Pancreas (tissue), 10 donors: ENCODE measurements around the gene BDP1. TPM values are rescaled to one million over a fixed set of nuclear protein-coding genes. Genes with fewer than 3 reads are reported as not detected.

Experiments
- ATAC-seq, 4 donors: fragments of 200-7000 bp; cut with Tn5 transposase; one replicate each; pipeline versions ENCODE4 v1.8.0 to v1.9.1; 2020; ENCODE audit warnings: mild to moderate bottlenecking in 4 of 4, moderate library complexity in 4 of 4
- DNase-seq, 6 donors: peaks; one replicate each; pipeline ENCODE4 v3.0.0-alpha.2; 2020
- FAIRE-seq: peaks from 2 replicates; lab custom pipeline; 2012; peaks lifted over from hg19 to GRCh38; lab: Jason Lieb, UNC
- H3K27ac ChIP-seq, 4 donors: fragments of 200-600 bp; sonication (generic); 1 replicate in 3 of 4; 2 replicates in 1 of 4; pipeline versions ENCODE4 v1.5.0 to v1.8.0; 2020
- H3K27me3 ChIP-seq, 4 donors: fragments of 200-600 bp; one replicate each; pipeline ENCODE4 v1.8.0; 2021
- H3K36me3 ChIP-seq, 3 donors: fragments of 200-600 bp; sonication (generic) in 1 of 3; one replicate each; pipeline versions ENCODE4 v1.5.0 to v1.8.0; 2020 to 2021
- H3K4me1 ChIP-seq, 3 donors: fragments of 200-600 bp; one replicate each; pipeline ENCODE4 v1.8.0; 2021
- H3K4me3 ChIP-seq, 4 donors: fragments of 200-600 bp; sonication (generic) in 2 of 4; one replicate each; pipeline versions ENCODE4 v1.5.0 to v1.8.0; 2020 to 2021
- H3K9me3 ChIP-seq, 4 donors: fragments of 200-600 bp; one replicate each; pipeline ENCODE4 v1.8.0; 2021
- CTCF ChIP-seq, 4 donors: fragments of 200-600 bp; sonication (generic) in 3 of 4; IDR thresholded peaks; one replicate each; pipeline versions ENCODE4 v1.5.0 to v1.8.0; 2021; ENCODE audit warnings: antibody characterized with exemption in 4 of 4
- WGBS, 2 donors: extraction: QIAGEN DNeasy Blood & Tissue Kit; methylation state at CpG; one replicate each; pipeline ENCODE4 v1.1.7; 2013; 5-methylcytosine and 5-hydroxymethylcytosine counted together
- intact Hi-C, 3 donors: fragments of 100-400 bp; cut with DNase I; formaldehyde crosslinking; loops; one replicate each; pipeline versions ENCODE4 v1.11.1 to v1.14.2; 2022
- polyA plus RNA-seq, 2 donors: library from polyadenylated mRNA; stranded (reverse); fragments of 200-250 nt; gene quantifications; one replicate each; pipeline ENCODE4 v1.2.3, GENCODE V29; 2013
- total RNA-seq, 6 donors: library from RNA; stranded (reverse); fragmentation: NEBNext Ultra II Directional in 4 of 6; extraction: Animal tissue kit (Norgen Biotek cat#: 25700) in 4 of 6; gene quantifications; one replicate each; pipeline versions ENCODE4 v1.2.1 to v1.2.4, GENCODE V29; 2021 to 2023
- donor health status: healthy with polysubstance abuse.
- donor health status: DM: no; HTN: no; CAD: no; lungs with moderate emphysema.
- donor health status: DM: no; HTN: no; CAD: no.
- donor health status: control.
- donor health status: control.
- donor health status: Bipolar disorder and iron deficiency.
- donor health status: DM: yes; HTN: yes; CAD: no.
- donor health status: DM: no; HTN: no; CAD: no.
- donor health status: DM: no; HTN: no; CAD: no.
- donor health status: DM: yes; HTN: yes; CAD: no.

BDP1 gene
- total and polyA plus RNA-seq, 8 donors: 7.0 to 13.7 (median 8.2) TPM

DNA sequence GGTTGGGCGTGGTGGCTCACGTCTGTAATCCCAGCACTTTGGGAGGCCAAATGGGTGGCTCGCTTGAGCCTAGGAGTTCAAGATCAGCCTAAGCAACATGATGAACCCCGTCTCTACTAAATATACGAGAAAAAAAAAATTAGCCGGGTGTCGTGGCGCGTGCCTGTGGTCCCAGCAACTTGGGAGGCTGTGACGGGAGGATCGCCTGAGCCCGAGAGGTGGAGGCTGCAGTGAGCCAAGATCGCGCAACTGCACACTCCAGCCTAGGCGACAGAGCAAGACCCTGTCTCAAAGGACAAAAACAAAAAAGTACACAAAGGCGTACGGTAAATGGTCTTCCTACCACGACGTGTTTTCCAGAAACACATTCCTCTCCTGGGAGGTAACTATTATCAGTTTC lies 538 bp upstream of the BDP1 start:
- FAIRE-seq (no peak), ATAC-seq (no peak), DNase-seq (no peak)
- H3K4me1 ChIP-seq: peaks cover 13 to 20% (median 20%) of the 10 kb centered on the region in 3 donors
- intact Hi-C loops: no loop called here
- H3K27me3 ChIP-seq: no peaks in the 10 kb centered on the region
- peak overlapping the region in 3 of 4 donors; percentile 74 to 99 (median 75) for H3K4me3 ChIP-seq
- peak overlapping the region; percentile 87 to 93 (median 92) for H3K27ac ChIP-seq
- H3K9me3 ChIP-seq: no peaks in the 10 kb centered on the region
- peaks cover 0 to 14% (median 10%) of the 10 kb centered on the region in 3 donors for H3K36me3 ChIP-seq
- TF ChIP-seq CTCF (IDR thresholded peaks at IDR 0.05): no peak
- WGBS, 2 donors: 57 to 60% methylated on average over 19 of the region's 19 CpGs

- WGBS, 2 donors: 1% methylated on average over 4 of the region's 4 CpGs
- no peak for TF ChIP-seq CTCF (IDR thresholded peaks at IDR 0.05)
- FAIRE-seq (no peak), DNase-seq (no peak), ATAC-seq (peak in 1 of 4 donors; percentile 2)
- Histone ChIP-seq H3K27ac (peak overlapping the region; percentile 87 to 93 (median 92)), H3K36me3 (peaks cover under 1 to 14% (median 10%) of the 10 kb centered on the region in 3 donors), H3K4me3 (peak overlapping the region; percentile 42 to 99 (median 74)), H3K9me3 (no peaks in the 10 kb centered on the region), H3K27me3 (no peaks in the 10 kb centered on the region), H3K4me1 (peaks cover 13 to 20% (median 20%) of the 10 kb centered on the region in 3 donors)
- intact Hi-C loops: no loop called here
Observed at GRCh38 chr5:71456362-71456743, 902 bp downstream of the BDP1 start.

GRCh38 chr5:71457106-71457505 lies 1.7 kb downstream of the BDP1 start:
- 83 to 86% methylated on average over 8 of the region's 8 CpGs for WGBS, 2 donors
- DNase-seq (no peak), FAIRE-seq (no peak), ATAC-seq (no peak)
- no peak for TF ChIP-seq CTCF (IDR thresholded peaks at IDR 0.05)
- Histone ChIP-seq H3K27me3 (no peaks in the 10 kb centered on the region), H3K27ac (no peak overlapping the region), H3K4me1 (peaks cover 13 to 20% (median 20%) of the 10 kb centered on the region in 3 donors), H3K9me3 (no peaks in the 10 kb centered on the region), H3K4me3 (peak overlapping the region in 1 of 4 donors; percentile 75), H3K36me3 (peaks cover 3 to 18% (median 10%) of the 10 kb centered on the region in 3 donors)
- intact Hi-C loops: no loop called here

- Histone ChIP-seq H3K36me3 (peaks cover 3 to 53% (median 22%) of the 10 kb centered on the region in 3 donors), H3K27ac (no peak overlapping the region), H3K4me1 (peaks cover 13 to 20% (median 18%) of the 10 kb centered on the region in 3 donors), H3K27me3 (no peaks in the 10 kb centered on the region), H3K9me3 (no peaks in the 10 kb centered on the region), H3K4me3 (no peak overlapping the region)
- no peak for FAIRE-seq
- intact Hi-C loops: no loop called here
- no peak for DNase-seq
- 100% methylated on average over 1 of the region's 1 CpG for WGBS, 2 donors
- no peak for TF ChIP-seq CTCF (IDR thresholded peaks at IDR 0.05)
- no peak for ATAC-seq
Observed at GRCh38 chr5:71460693-71461092, 5.2 kb downstream of the BDP1 start.

GRCh38 chr5:71461360-71461759 lies 5.9 kb downstream of the BDP1 start:
- peaks cover 13 to 18% (median 17%) of the 10 kb centered on the region in 3 donors for H3K4me1 ChIP-seq
- no peak overlapping the region for H3K4me3 ChIP-seq
- H3K27ac ChIP-seq: no peak overlapping the region
- FAIRE-seq (no peak), DNase-seq (no peak), ATAC-seq (no peak)
- H3K9me3 ChIP-seq: no peaks in the 10 kb centered on the region
- no peaks in the 10 kb centered on the region for H3K27me3 ChIP-seq
- H3K36me3 ChIP-seq: peaks cover 3 to 57% (median 23%) of the 10 kb centered on the region in 3 donors
- no peak for TF ChIP-seq CTCF (IDR thresholded peaks at IDR 0.05)
- WGBS, 2 donors: 91 to 95% methylated on average over 3 of the region's 3 CpGs
- intact Hi-C loops: no loop called here
